HEK293T (cell line): ENCODE results near the gene PCBP3.
"Not testable (repeated sequence)": the region's sequence is repeated elsewhere in the genome, so short reads cannot be mapped to it uniquely, and the experiment has no call there.

Source experiments
- CTCF ChIA-PET: fragments of 350-600 bp; formaldehyde crosslinking; extraction: SDS; loops from one replicate; lab custom pipeline; 2021; ENCODE audit warnings: antibody characterized with exemption, inconsistent platforms; lab: Yijun Ruan, JAX
- POLR2A ChIA-PET: fragments of 350-600 bp; formaldehyde crosslinking; extraction: SDS; loops from one replicate; lab custom pipeline; 2020; ENCODE audit warnings: antibody characterized with exemption, inconsistent platforms; lab: Yijun Ruan, JAX
- DNase-seq: peaks from one replicate; pipeline ENCODE4 v3.0.0; 2012; ENCODE audit warnings: mixed read lengths; ENCODE audit errors: extremely low spot score
- ARNT ChIP-seq: fragments of 450-650 bp; IDR thresholded peaks from 2 replicates; pipeline ENCODE4 v1.6.1; 2017; ENCODE audit warnings: mild to moderate bottlenecking
- BHLHE40 ChIP-seq: fragments of 450-650 bp; IDR thresholded peaks from 2 replicates; pipeline ENCODE4 v1.6.1; 2016; ENCODE audit warnings: mild to moderate bottlenecking, moderate library complexity, borderline replicate concordance
- CTBP1 ChIP-seq: fragments of 450-650 bp; IDR thresholded peaks from 2 replicates; pipeline ENCODE4 v1.6.1; 2016; ENCODE audit warnings: borderline replicate concordance
- ELF4 ChIP-seq: fragments of 450-650 bp; IDR thresholded peaks from 2 replicates; pipeline ENCODE4 v1.6.1; 2017; ENCODE audit warnings: antibody characterized with exemption
- FOXA1 ChIP-seq: fragments of 450-650 bp; IDR thresholded peaks from 2 replicates; pipeline ENCODE4 v1.6.1; 2016; ENCODE audit warnings: mild to moderate bottlenecking
- FOXK2 ChIP-seq: fragments of 450-650 bp; IDR thresholded peaks from 2 replicates; pipeline ENCODE4 v1.6.1; 2016; ENCODE audit warnings: mild to moderate bottlenecking
- FOXM1 ChIP-seq: fragments of 450-650 bp; IDR thresholded peaks from 2 replicates; pipeline ENCODE4 v1.6.1; 2017; ENCODE audit warnings: mild to moderate bottlenecking, borderline replicate concordance
- HDGF ChIP-seq: fragments of 450-650 bp; IDR thresholded peaks from 2 replicates; pipeline ENCODE4 v1.6.1; 2017; ENCODE audit warnings: antibody characterized with exemption, borderline replicate concordance
- L3MBTL2 ChIP-seq: fragments of 450-650 bp; conservative IDR thresholded peaks from 2 replicates; pipeline ENCODE4 v1.6.1; 2016; ENCODE audit warnings: mild to moderate bottlenecking
- LEF1 ChIP-seq: fragments of 450-650 bp; IDR thresholded peaks from 2 replicates; pipeline ENCODE4 v1.6.1; 2017; ENCODE audit warnings: mild to moderate bottlenecking, borderline replicate concordance
- NFRKB ChIP-seq: fragments of 450-650 bp; IDR thresholded peaks from 2 replicates; pipeline ENCODE4 v1.6.1; 2016; ENCODE audit warnings: mild to moderate bottlenecking, moderate library complexity
- SP1 ChIP-seq: fragments of 450-650 bp; IDR thresholded peaks from 2 replicates; pipeline ENCODE4 v1.6.1; 2017
- SUZ12 ChIP-seq: fragments of 450-650 bp; IDR thresholded peaks from 2 replicates; pipeline ENCODE4 v1.6.1; 2016; ENCODE audit warnings: mild to moderate bottlenecking
- TARDBP ChIP-seq: fragments of 450-650 bp; IDR thresholded peaks from 2 replicates; pipeline ENCODE4 v1.6.1; 2016
- ZNF384 ChIP-seq: fragments of 450-650 bp; IDR thresholded peaks from 2 replicates; pipeline ENCODE4 v1.6.1; 2016
- TF ChIP-seq, protein P1 (sequence below): fragments of 450-650 bp; IDR thresholded peaks from 2 replicates; pipeline ENCODE4 v1.6.1; 2016

PCBP3 gene

DNA sequence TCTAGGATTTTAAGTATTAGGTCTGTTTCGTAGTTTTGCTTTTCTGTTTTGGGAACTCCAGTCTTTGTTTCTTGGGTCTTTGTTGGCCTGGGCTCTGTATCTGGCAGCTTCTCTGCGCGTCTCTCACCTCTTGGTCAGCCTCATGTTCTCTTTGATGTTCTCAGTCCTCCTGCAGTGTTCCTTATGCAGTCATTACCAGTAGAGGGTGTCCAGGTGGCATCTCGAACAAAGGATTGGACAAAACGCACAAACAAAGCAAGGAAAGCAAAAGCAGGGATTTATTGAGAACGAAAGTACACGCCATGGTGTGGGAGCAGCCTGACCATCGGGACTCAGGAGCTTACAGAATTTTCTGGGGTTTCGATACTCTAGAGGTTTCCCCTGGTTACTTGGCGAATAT lies 204.3 kb downstream of the PCBP3 start:
- DNase-seq = no peak
- TF ChIP-seq NFRKB (no peak), SP1 (no peak), FOXA1 (no peak), FOXK2 (no peak)
- POLR2A ChIA-PET = no interaction called here
- CTCF ChIA-PET = no interaction called here

DNA sequence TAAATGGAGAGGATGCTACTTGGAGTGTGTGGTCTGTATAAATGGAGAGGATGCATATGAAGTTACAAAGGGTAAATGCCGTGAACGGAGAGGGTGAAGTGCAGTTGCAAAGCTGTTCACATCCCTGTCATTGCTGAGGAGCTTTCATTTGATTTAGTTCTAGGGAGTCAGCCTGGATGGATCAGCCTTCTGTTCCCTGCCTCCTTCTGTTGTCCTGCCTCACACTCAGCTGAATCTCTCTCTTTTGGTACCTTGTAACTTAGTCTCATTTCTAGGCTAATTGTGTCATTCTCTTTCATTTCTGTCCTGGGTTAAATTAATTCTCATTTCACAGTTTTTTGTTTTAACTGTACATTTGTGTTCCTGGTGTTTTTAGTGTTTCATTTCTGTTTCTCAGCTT lies 204.8 kb downstream of the PCBP3 start:
- DNase-seq = no peak
- TF ChIP-seq LEF1 = no peak
- TF ChIP-seq CTBP1 = no peak
- TF ChIP-seq FOXM1 = no peak
- ChIA-PET POLR2A (no interaction called here), CTCF (no interaction called here)

DNA sequence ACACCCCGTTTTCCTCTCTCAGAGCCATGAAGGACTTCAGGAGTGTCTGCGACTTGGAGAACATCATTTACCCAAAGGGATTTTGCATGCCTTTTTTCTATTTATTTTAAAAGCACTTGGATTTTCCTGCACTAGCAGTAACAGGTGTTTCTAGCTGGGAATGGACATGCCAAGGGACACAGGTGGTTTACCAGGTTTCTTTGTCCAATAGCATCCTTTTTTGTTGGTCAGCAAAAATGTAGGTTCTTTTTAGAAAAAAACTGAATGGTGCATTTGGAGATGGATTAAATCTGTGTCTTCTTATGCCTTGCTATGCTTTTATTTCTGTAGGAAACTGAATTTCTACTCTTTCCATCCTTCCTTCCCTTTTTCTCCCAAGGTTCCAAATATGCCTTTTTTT lies 205.3 kb downstream of the PCBP3 start:
- no peak for DNase-seq
- TF ChIP-seq L3MBTL2 (no peak), ELF4 (no peak), FOXK2 (no peak), CTBP1 (no peak), LEF1 (no peak), SUZ12 (no peak), NFRKB (no peak)
- TF ChIP-seq, protein P1, sequence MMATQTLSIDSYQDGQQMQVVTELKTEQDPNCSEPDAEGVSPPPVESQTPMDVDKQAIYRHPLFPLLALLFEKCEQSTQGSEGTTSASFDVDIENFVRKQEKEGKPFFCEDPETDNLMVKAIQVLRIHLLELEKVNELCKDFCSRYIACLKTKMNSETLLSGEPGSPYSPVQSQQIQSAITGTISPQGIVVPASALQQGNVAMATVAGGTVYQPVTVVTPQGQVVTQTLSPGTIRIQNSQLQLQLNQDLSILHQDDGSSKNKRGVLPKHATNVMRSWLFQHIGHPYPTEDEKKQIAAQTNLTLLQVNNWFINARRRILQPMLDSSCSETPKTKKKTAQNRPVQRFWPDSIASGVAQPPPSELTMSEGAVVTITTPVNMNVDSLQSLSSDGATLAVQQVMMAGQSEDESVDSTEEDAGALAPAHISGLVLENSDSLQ = no peak
- ChIA-PET CTCF (no interaction called here), POLR2A (no interaction called here)

DNA sequence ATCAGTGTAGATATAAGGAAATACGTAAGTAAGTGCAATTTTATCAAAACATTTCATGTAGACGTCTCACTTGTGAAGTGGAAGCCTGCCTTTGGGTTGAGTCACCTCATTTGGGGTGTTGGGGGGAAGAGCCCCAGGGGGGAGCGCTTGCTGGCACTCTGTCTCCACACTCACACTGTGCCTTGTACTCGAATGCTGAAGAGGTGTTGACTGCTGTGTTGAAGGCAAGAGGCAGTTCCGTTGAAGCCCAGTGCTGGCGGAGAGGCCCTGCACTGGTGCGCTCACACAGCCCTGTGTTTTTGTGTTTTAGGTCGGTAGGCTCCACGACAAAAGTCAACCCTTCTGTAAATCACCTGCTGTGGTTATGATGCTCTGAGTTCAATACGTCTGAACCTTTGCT lies 206.1 kb downstream of the PCBP3 start:
- POLR2A ChIA-PET = no interaction called here
- TF ChIP-seq ZNF384 = no peak
- no peak for TF ChIP-seq ELF4
- no peak for TF ChIP-seq L3MBTL2
- no peak for TF ChIP-seq FOXA1
- no peak for TF ChIP-seq CTBP1
- no peak for TF ChIP-seq SUZ12
- no peak for DNase-seq
- CTCF ChIA-PET = no interaction called here

DNA sequence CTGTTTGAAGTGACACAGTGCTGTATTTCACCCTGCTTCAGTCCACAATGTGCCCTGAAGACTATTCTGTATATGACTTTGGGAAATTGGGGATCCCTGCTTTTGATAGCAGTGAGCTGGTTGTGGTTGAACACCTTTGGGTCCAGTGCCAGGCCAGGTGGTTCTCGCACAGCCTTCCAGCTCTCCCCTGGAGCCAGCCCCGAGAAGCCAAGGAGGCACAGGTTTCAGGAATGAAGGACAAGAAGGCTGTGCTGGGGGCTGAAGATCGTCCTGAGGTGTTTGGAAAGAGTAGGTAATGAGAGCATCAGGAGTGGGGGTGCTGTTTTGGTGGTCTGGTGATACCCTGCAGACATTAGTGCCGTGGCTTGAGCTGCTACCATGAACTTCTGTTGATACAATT lies 206.7 kb downstream of the PCBP3 start:
- CTCF ChIA-PET = no interaction called here
- POLR2A ChIA-PET = no interaction called here
- DNase-seq = no peak
- TF ChIP-seq TARDBP (no peak), ELF4 (no peak), LEF1 (no peak), SP1 (no peak), FOXM1 (no peak)
- TF ChIP-seq, protein P1 = no peak

DNA sequence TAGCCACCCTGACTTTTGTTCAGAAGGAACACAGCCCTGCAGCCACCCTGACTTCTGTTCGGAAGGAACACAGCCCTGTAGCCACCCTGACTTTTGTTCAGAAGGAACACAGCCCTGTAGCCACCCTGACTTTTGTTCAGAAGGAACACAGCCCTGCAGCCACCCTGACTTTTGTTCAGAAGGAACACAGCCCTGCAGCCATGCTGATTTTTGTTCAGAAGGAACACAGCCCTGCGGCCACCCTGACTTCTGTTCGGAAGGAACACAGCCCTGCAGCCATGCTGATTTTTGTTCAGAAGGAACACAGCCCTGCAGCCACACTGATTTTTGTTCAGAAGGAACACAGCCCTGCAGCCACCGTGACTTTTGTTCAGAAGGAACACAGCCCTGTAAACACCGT lies 208.9 kb downstream of the PCBP3 start:
- CTCF ChIA-PET, POLR2A ChIA-PET: not testable (repeated sequence)

DNA sequence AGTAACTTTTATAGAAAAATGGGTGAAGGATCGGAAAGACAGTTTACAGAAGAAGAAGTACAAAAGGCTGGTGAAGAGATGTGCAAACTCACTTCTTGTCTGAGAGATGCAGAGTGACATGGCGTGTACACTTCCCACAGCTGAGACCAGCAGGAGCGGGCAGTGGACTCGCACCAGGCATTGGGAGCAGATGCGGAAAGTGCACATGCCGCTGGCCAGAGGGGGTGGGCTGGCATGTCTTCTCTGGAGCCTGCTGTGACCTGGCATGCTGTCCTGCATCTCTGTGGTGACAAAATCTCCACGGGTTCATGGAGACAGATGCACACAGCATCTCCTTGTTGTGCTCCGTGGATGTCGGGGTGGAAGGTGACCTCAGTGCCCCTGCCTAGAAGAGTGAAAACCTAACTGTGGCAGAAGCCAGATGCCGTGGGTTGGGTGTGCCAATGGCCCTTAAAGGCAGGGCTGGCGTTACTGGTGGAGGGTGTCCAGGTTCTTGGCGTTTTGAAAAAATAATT lies 209.4 kb downstream of the PCBP3 start:
- CTCF ChIA-PET = no interaction called here
- no peak for DNase-seq
- POLR2A ChIA-PET = no interaction called here
- TF ChIP-seq NFRKB (no peak), FOXA1 (no peak), ELF4 (no peak), ZNF384 (no peak), LEF1 (no peak), ARNT (no peak), CTBP1 (no peak), FOXM1 (no peak), HDGF (no peak), TARDBP (no peak), BHLHE40 (no peak)
- TF ChIP-seq, protein P1 = no peak

More for the DNA sequence above, 208.9 kb downstream of the PCBP3 start:
- DNase-seq = not testable (repeated sequence)

DNA sequence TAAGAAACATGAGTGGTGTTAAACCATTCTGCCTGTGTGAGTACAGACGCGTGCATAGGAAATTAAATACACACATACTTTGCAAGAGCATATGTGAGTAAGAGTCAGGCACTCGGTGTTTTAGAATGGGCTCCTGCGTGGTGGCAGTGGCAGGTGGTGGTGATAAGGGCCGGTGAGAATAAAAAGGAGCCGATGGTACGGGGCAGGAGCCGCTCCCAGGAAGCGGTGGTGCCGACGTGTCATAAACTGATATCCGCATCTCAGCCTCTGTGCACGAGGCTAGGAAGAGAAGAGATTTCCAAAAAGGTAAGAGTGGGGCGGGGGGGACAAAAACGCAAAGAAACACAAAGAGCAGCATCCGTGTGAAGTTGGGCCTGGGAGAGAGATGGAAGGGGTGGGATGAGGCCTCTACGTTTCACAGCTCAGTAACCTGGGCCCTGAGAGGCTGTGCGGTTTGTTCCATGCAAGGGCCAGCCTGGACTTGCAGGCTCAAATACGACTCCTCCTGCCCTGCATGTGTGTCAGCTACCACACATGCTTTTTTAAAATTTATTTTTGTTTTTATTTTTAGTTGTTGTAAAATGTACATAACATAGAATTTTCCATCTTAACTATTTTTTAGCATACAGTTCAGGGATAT lies 210.3 kb downstream of the PCBP3 start:
- CTCF ChIA-PET = no interaction called here

More for the DNA sequence above, 210.3 kb downstream of the PCBP3 start:
- POLR2A ChIA-PET = no interaction called here
- TF ChIP-seq ZNF384 (no peak), HDGF (no peak), LEF1 (no peak), ARNT (no peak), CTBP1 (no peak)
- TF ChIP-seq, protein P1 = no peak
- DNase-seq = no peak
